Type B pancreatic cell (in vitro differentiated cells): ENCODE measurements around the gene PRDX5. TPM values are rescaled to one million over a fixed set of nuclear protein-coding genes. Genes with fewer than 3 reads are reported as not detected.

Experiments used
- DNase-seq: peaks from one replicate; pipeline ENCODE4 v3.0.0; 2021; ENCODE audit warnings: mixed read lengths; ENCODE audit not compliant: unreplicated experiment; ENCODE audit errors: extremely low spot score
- H3K27ac Mint-ChIP-seq: 2 replicates; pipeline ENCODE4 v1.8.0; 2021; ENCODE audit warnings: mild to moderate bottlenecking, mixed read lengths
- H3K27me3 Mint-ChIP-seq: 2 replicates; pipeline ENCODE4 v1.8.0; 2021; ENCODE audit warnings: mixed read lengths
- H3K36me3 Mint-ChIP-seq: 2 replicates; pipeline ENCODE4 v1.8.0; 2021; ENCODE audit warnings: mixed read lengths
- H3K4me1 Mint-ChIP-seq: one replicate; pipeline ENCODE4 v1.8.0; 2021; ENCODE audit warnings: mixed read lengths; ENCODE audit not compliant: unreplicated experiment
- H3K4me3 Mint-ChIP-seq: 2 replicates; pipeline ENCODE4 v1.8.0; 2021; ENCODE audit warnings: mild to moderate bottlenecking, mixed read lengths
- H3K9me3 Mint-ChIP-seq: 2 replicates; pipeline ENCODE4 v1.8.0; 2021; ENCODE audit warnings: mixed read lengths
- CTCF ChIP-seq: fragments of 200-600 bp; sonication (generic); conservative IDR thresholded peaks from 2 replicates; pipeline ENCODE4 v1.5.0; 2021; ENCODE audit warnings: antibody characterized with exemption, mild to moderate bottlenecking
- total RNA-seq: library from RNA; stranded (reverse); gene quantifications from 2 replicates; pipeline ENCODE4 v1.2.1, GENCODE V29; 2021; ENCODE audit warnings: low replicate concordance

Gene PRDX5
- total RNA-seq, 1 donor from 2014 or later = 166 TPM

GRCh38 chr11:64352099-64352994, 34.4 kb downstream of the PRDX5 start:
- Mint-ChIP-seq H3K27me3 (no peaks in the 10 kb centered on the region), H3K27ac (no peak overlapping the region), H3K4me1 (peaks cover 5% of the 10 kb centered on the region), H3K36me3 (no peaks in the 10 kb centered on the region), H3K9me3 (no peaks in the 10 kb centered on the region), H3K4me3 (no peak overlapping the region)
- DNase-seq = no peak
- TF ChIP-seq CTCF = no peak

GRCh38 chr11:64352995-64353714, 35.2 kb downstream of the PRDX5 start:
- Mint-ChIP-seq H3K27ac (no peak overlapping the region), H3K36me3 (no peaks in the 10 kb centered on the region), H3K4me1 (peaks cover 11% of the 10 kb centered on the region), H3K9me3 (no peaks in the 10 kb centered on the region), H3K27me3 (no peaks in the 10 kb centered on the region), H3K4me3 (no peak overlapping the region)
- DNase-seq = no peak
- no peak for TF ChIP-seq CTCF

- Mint-ChIP-seq H3K27ac (no peak overlapping the region), H3K27me3 (no peaks in the 10 kb centered on the region), H3K4me3 (no peak overlapping the region), H3K9me3 (no peaks in the 10 kb centered on the region), H3K4me1 (peaks cover 11% of the 10 kb centered on the region), H3K36me3 (no peaks in the 10 kb centered on the region)
- no peak for TF ChIP-seq CTCF
- no peak for DNase-seq
Measured at GRCh38 chr11:64353715-64354506, 36.0 kb downstream of the PRDX5 start.

- H3K36me3 Mint-ChIP-seq = no peaks in the 10 kb centered on the region
- H3K4me3 Mint-ChIP-seq = no peak overlapping the region
Measured at GRCh38 chr11:64355078-64355940, 37.4 kb downstream of the PRDX5 start.

More at GRCh38 chr11:64355078-64355940, 37.4 kb downstream of the PRDX5 start:
- Mint-ChIP-seq H3K27me3 (no peaks in the 10 kb centered on the region), H3K9me3 (no peaks in the 10 kb centered on the region), H3K27ac (peak overlapping the region; percentile 32), H3K4me1 (peaks cover 16% of the 10 kb centered on the region)
- no peak for DNase-seq
- TF ChIP-seq CTCF = peak; percentile 72
